NOMO-1 (cell line): ENCODE data around the gene SLC47A2.
A peak's percentile ranks its signal among the peaks of the same experiment; 100 is the strongest.

Experiments used
- DNase-seq, 2 experiments: peaks; one replicate each; lab custom pipeline; 2025; ENCODE audit not compliant: unreplicated experiment in 2 of 2; lab: John Stamatoyannopoulos, UW

The SLC47A2 gene

GRCh38 chr17:19648475-19649273 is 67.7 kb downstream of the SLC47A2 start, which contains the start of gene ALDH3A2:
Gene ALDH3A2 (plus strand): TSS chr17:19648751. CDS start chr17:19648972, 221 bp downstream.
- DNase-seq = peak; percentile 95 to 98

DNA sequence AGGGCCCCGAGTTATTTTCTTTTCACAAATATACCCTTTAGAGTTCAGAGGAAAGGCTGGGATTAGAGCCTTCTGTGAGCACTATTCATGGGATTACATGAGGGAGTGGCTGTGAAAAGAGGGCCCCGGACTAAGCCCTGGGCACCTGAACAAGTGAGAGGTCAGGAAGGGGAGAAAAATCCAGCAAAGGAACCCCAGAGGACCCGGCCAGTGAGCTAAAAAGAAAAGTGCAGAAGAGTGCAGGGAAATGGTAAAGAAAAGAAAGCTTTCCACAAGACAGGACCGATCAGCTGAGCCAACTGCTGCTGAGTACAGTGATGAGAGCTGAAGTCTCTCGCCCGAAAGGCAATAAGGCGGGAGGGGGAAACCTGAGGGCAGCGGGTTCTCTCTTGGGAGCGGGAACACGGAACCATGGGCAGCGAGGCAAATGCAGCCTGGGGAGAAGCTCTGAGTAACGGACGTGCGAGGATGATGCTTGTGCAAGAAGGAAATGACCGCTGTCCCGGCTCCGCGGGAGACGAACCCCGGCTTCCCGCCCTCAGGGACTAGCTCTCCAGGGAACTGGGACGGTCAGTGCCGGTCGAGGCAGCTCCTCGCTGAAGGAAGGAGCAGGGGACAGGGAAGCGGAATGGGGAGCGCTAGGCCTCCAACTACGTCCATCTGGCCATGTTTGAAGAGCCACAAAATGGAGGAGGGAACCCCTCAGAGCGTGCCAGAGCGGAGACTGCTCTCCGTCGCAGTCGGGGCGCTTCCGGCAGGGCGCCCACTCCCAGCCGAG is 68.5 kb downstream of the SLC47A2 start:
- DNase-seq = peak; percentile 58 to 67

GRCh38 chr17:19646788-19647696 is 69.3 kb downstream of the SLC47A2 start:
- DNase-seq = peak in 1 of 2 experiments; percentile 31

DNA sequence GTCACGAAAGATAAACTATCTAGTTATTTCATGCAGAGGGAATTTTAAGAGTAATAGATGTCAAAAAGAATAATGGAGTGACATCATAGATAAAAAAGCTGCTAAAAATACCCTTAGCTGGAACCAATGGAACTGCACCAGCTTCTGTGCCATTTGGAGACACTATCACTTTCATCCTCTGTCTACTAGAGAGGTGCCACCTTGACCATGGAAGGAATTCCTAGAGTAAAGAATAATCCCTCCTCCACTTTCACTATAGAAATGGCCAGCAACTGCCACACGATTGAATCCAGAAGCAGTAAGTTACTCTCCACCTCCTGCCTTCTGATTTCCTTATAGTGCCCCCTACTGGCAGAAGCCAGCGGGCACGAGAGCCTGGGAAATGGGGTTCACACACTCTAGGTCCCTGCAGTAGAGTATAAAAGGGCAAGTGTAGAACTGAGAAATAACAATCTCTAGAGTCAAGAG is 70.6 kb downstream of the SLC47A2 start:
- DNase-seq = peak; percentile 42 to 68

GRCh38 chr17:19644493-19645210 is 71.7 kb downstream of the SLC47A2 start:
- DNase-seq = no peak

DNA sequence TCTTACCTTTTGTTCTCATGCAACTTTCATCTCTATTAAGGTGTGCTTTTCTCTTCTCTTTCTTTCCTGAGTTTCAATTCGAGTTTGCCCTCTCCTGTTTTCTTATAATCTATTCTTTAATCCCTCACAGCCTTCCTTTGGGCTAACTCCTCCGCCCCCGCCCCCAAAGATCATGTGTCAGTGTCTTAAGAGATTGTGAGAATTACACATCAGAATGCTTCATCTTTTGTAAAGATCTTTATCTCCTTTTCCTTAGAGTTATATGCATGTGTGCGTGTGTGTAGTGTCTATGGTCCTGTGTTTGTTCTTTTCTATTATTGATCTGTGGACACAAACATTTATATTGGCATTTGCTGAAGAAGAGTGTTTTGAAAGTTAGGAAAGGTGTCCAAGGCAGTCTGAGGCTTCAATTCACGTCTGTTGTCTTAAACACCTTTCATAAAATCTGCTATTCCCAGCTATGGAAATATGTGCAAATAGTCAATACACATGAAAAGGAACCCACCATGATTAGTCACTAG is 74.0 kb downstream of the SLC47A2 start:
- no peak for DNase-seq

DNA sequence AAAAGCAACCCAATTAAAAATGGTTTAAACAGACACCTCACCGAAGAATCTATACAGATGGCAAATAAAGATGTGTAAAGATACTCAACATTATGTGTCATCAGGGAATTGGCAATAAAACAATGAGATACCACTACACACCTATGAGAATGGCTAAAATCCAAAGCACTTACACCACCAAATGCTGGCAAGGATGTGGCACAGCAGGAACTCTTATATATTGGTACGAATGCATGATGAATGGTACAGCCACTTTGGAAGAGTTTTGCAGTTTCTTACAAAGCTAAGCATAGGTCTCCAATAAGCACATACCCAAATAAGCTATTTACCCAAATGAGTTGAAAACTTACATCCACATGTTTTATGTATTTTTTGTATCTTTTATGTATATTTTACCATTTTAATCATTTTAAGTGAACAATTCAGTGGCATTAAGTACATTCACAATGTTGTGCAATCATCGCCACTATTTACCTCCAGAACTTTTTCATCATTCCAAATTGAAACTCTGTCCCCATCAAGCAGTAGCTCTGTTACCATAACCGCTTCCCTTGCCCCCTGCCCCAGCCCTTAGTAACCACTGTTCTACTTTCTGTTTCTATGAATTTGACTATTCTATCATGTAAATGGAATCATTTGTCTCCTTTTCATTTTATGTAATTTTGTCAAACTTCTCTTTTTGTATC is 74.6 kb downstream of the SLC47A2 start:
- DNase-seq = no peak

GRCh38 chr17:19631905-19632304 is 84.5 kb downstream of the SLC47A2 start:
- no peak for DNase-seq

DNA sequence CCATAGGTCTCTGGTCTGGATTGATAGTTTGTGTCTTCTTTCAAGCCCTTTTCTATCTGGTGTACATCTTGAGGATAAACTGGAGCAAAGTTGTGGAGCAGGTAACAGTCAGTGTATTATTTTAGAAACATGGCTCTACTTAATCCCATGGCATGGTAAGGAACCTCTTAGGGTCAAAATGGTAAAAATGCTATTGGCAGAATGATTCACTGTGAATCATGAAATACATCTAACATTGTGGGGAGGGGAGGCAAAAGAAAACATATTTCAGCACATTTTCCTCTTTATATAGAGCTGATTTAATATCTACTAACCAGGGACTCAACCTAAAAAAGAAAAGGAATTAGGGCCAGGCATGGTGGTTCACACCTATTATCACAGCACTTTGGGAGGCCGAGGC is 85.7 kb downstream of the SLC47A2 start:
- no peak for DNase-seq

- no peak for DNase-seq
These were observed 86.3 kb downstream of the SLC47A2 start for GRCh38 chr17:19630035-19630434.

- no peak for DNase-seq
These were observed 86.9 kb downstream of the SLC47A2 start for GRCh38 chr17:19629449-19629848.
